NT2/D1 (cell line): ENCODE results near the gene KRT6C.

Source experiments
- SUZ12 ChIP-seq: IDR thresholded peaks from 2 replicates; pipeline ENCODE4 v1.6.1; 2011; ENCODE audit not compliant: insufficient read length, insufficient read depth; ENCODE audit errors: extremely low read depth
- YY1 ChIP-seq: IDR thresholded peaks from 2 replicates; pipeline ENCODE4 v1.6.1; 2011; ENCODE audit not compliant: insufficient read length, insufficient read depth
- ZNF274 ChIP-seq: IDR thresholded peaks from 2 replicates; pipeline ENCODE4 v1.6.1; 2011; ENCODE audit warnings: mild to moderate bottlenecking, low read depth, low read length

GRCh38 chr12:52493172-52493571, 19.6 kb upstream of the KRT6C start, which contains the start of gene KRT6A:
- TF ChIP-seq ZNF274 (no peak), SUZ12 (no peak), YY1 (no peak)
